ENCODE results near the gene FBXL15. TPM values are rescaled to one million over a fixed set of nuclear protein-coding genes. Genes with fewer than 3 reads are reported as not detected.
A peak's percentile ranks its signal among the peaks of the same experiment; 100 is the strongest.

Gene FBXL15
- total and polyA plus RNA-seq, 11 donors: 6.6 to 20.0 (median 10.2) TPM

DNA sequence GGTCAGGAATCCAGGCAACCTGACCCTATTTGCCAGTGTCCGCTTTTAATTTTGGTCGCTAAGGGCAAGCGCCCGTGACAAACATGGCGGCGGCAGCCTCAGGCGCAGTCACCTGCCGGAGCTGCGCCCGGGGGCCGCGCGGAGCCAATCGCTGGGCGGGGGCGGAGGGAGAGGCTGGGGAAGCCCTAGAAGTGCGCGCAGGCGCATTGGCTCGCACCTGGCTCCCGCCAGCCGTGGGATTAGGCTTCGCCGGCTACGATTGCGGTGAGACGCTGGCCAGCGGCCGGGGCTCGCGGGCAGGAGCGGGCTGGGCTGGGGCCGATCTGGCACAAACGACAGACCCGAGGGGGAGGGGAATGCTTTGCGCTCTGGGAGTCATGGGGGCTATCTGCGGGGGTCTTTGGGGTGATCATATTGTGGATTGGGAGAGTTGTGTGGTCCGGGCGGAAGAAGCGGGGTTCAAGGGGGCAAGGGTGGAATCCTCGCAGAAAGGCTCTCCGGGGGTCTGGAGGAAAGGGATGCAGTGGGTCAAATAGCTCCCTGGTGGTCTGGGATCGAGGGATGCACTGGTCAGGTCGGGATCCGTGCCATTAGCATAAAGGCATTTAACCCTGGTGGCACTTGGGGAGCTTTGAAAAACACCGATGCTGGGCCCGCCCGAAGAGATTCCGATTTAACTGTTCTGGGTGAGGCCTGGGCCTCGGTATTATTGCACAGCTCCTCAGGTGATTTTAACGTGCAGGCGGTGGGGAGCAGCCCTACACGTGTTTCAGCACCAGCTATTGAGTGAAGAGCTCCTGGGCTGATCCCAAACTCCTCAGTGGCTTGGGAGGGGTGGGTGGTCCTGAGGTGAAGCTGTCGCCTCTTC is 40.8 kb downstream of the FBXL15 start:
- H3K27ac ChIP-seq: peak overlapping the region in 7 of 12 donors; percentile 0 to 62 (median 22)
- 5% methylated on average over 39 to 54 of the region's 54 CpGs for WGBS, 4 donors

DNA sequence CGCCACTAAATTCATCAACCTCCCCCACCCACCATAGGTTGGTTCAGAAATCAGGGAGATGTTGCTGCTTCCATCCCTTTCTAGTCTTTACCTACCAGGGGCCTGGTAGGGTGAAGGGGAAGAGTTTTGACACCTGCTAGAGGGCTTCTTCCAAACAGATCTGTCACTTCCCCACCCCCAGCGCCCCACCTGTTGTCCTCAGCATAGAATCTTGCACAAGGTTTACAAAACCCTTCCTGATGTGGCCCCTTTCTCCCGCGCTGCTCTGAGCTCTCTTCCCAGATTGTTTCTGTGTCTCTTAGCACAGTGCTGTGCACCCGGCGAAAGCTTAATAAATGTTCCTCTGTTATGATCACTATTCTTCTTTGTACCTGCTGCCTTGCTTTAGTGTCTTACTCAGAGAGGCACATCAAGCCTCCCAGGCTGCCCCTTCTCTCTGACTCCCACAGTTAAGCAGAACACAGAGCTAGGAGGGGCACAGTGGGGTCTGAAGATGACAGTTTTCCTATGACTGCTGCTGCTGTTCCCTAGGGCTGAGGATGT is 41.9 kb downstream of the FBXL15 start:
- TF ChIP-seq CTCF (IDR thresholded peaks at IDR 0.05): no peak
- no peak for TF ChIP-seq POLR2A (IDR thresholded peaks at IDR 0.05)
- intact Hi-C loops (cut with DNase I): loop anchor here in 1 of 10 donors (5.0 kb wide), 1 partner anchor 40 kb away; the partner anchor contains the start of gene FBXL15
- Histone ChIP-seq H3K27me3 (no peaks in the 10 kb centered on the region), H3K27ac (no peak overlapping the region), H3K9me3 (no peaks in the 10 kb centered on the region), H3K4me1 (peaks cover 0 to 29% (median 14%) of the 10 kb centered on the region in 12 donors), H3K4me3 (peak overlapping the region in 4 of 12 donors; percentile 3 to 25 (median 10)), H3K36me3 (no peaks in the 10 kb centered on the region)
- no peak for DNase-seq
- WGBS, 4 donors: 79 to 82% (median 79%) methylated on average over 6 of the region's 6 CpGs
- ATAC-seq: no peak

More for the DNA sequence above, 40.8 kb downstream of the FBXL15 start:
- DNase-seq (peak; percentile 91 to 97 (median 93)), ATAC-seq (peak; percentile 90 to 99 (median 96))
- Histone ChIP-seq H3K4me1 (peaks cover 0 to 29% (median 14%) of the 10 kb centered on the region in 12 donors), H3K36me3 (no peaks in the 10 kb centered on the region), H3K4me3 (peak overlapping the region; percentile 29 to 87 (median 60)), H3K9me3 (no peaks in the 10 kb centered on the region), H3K27me3 (no peaks in the 10 kb centered on the region)
- intact Hi-C loops (cut with DNase I): loop anchor here in 1 of 10 donors (5.0 kb wide), 1 partner anchor 39 kb away; the partner anchor contains the start of gene FBXL15
- TF ChIP-seq POLR2A (IDR thresholded peaks at IDR 0.05) (peak in 1 of 2 donors; percentile 58), CTCF (IDR thresholded peaks at IDR 0.05) (no peak)

GRCh38 chr10:102463983-102464382 is 43.3 kb downstream of the FBXL15 start:
- H3K36me3 ChIP-seq: no peaks in the 10 kb centered on the region
- no peak for ATAC-seq
- DNase-seq: no peak
- intact Hi-C loops (cut with DNase I): loop anchor here in 1 of 10 donors (5.0 kb wide), 1 partner anchor 42 kb away; the partner anchor contains the start of gene FBXL15
- 88 to 92% (median 90%) methylated on average over 10 of the region's 10 CpGs for WGBS, 4 donors
- no peaks in the 10 kb centered on the region for H3K9me3 ChIP-seq
- peaks cover 0 to 31% (median 14%) of the 10 kb centered on the region in 12 donors for H3K4me1 ChIP-seq
- no peaks in the 10 kb centered on the region for H3K27me3 ChIP-seq
- H3K4me3 ChIP-seq: no peak overlapping the region
- TF ChIP-seq CTCF (IDR thresholded peaks at IDR 0.05): no peak
- TF ChIP-seq POLR2A (IDR thresholded peaks at IDR 0.05): no peak
- no peak overlapping the region for H3K27ac ChIP-seq

DNA sequence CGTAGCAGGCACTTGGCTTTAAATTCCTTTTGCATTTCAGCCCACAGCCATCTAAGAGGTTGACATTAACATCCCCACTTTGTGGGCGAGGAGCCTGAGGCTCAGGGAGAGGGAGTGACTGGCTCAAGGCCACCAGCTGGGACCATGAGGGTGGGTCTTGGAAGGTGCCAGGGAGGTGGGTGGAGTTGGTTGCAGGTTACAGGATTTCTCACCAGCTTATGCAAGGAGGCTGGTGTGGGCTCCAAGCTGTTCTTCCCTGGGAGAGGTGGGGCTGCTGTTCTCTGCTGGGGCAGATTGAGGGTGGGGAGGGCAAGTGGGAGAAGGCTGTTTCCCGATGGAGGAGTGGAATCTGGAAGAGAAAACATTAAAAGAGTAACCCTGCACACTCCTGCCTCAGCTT is 44.8 kb downstream of the FBXL15 start:
- no peaks in the 10 kb centered on the region for H3K36me3 ChIP-seq
- TF ChIP-seq CTCF (IDR thresholded peaks at IDR 0.05): no peak
- TF ChIP-seq POLR2A (IDR thresholded peaks at IDR 0.05): no peak
- ATAC-seq (no peak), DNase-seq (no peak)
- no peaks in the 10 kb centered on the region for H3K27me3 ChIP-seq
- peaks cover 0 to 39% (median 14%) of the 10 kb centered on the region in 12 donors for H3K4me1 ChIP-seq
- no peak overlapping the region for H3K4me3 ChIP-seq
- intact Hi-C loops (cut with DNase I): no loop called here
- 58 to 75% (median 64%) methylated on average over 3 of the region's 3 CpGs for WGBS, 4 donors
- no peaks in the 10 kb centered on the region for H3K9me3 ChIP-seq
- H3K27ac ChIP-seq: no peak overlapping the region

Measured in heart left ventricle (tissue), 16 donors.